HG03520 (cell line): ENCODE data around the gene LAPTM4A.

Experiments used
- ATAC-seq: cut with Tn5 transposase; IDR thresholded peaks from one replicate; pipeline ENCODE4 v1.9.1; 2021; ENCODE audit warnings: mild to moderate bottlenecking, moderate library complexity; ENCODE audit not compliant: unreplicated experiment

LAPTM4A gene

DNA sequence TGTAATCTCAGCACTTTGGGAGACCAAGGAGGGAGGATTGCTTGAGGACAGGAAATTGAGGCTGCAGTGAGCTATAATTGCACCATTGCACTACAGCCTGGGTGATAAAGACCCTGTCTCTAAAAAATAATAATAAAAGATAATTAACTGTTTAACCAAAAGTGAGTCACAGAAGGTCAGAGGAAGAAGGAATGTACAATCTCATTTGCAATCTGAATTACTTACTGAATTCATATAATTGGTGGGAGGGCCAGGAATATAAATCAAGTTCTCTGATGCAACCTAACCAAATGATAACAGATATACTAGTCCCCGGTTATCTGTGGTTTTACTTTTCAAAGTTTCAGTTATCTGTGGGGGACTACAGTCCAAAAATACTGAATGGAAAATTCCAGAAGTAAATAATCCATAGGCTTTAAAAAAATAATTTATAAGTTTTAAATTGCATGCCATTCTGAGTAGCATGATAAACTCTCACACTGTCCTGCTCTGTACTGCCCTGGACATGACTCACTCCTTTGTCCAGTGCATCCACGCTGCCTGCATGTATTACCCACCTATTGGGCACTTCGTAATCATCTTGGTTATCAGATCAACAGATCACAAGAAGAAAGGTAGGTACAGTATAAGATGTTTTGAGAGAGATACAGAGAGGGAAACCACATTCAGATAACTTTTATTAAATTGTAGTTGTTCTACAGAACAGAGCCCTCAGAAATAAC is 26.2 kb downstream of the LAPTM4A start:
- no peak for ATAC-seq

DNA sequence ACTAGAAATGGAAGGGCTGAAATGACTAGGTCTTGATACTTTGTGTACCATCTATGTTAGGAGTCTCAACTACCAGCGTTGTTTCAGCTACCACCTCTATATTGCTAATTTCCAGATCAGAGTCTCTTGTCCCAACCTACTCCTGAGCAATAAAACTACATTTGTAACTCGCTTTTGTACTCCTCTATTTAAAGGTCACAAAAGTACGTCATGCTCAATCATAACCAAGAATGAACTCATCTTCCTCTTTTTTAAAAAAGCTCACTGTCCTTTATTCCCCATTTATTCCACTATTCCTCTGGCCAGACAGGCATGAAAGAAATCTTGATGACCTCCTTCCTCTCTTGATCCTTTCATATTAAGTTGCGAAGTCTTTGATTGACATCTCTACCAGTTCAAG is 27.7 kb downstream of the LAPTM4A start:
- ATAC-seq: no peak

DNA sequence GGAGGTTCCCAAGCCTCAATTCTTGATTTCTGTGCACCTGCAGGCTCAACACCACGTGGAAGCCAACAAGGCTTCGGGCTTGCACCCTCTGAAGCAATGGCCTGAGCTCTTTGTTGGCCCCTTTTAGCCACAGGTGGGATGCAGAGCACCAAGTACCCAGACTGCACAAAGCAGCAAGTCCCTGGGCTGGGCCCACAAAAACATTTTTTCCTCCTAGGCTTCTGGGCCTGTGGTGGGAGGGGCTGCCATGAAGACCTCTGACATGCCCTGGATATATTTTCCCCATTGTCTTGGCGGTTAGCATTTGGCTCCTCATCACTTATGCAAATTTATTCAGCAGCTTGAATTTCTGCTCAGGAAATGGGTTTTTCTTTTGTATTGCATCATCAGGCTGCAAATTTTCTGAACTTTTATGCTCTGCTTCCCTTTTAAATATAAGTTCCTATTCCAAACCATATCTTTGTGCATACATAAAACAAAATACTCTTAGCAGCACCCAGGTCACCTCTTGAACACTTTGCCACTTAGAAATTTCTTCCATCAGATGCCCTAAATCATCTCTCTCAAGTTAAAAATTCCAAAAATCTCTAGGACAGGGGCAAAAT is 29.9 kb downstream of the LAPTM4A start:
- no peak for ATAC-seq

DNA sequence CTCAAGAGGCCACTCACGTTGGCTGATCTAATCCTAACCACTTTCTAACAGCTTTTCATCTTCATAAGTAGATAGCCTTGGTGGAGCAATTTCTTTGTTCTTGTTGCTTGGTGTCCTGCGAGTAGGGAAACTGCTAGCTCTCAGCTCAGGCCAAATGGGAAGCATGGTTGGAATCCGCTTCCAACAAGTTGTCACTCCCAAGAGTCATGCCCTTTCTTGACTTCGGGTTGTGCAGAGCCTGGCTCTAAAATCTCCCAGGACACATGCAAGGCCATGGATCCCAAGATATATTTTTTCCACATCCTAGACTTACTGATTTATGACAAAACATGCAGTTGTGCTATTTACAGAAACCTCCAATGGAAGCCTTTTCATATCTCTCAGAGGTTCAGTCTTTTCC is 31.7 kb downstream of the LAPTM4A start:
- ATAC-seq: no peak

DNA sequence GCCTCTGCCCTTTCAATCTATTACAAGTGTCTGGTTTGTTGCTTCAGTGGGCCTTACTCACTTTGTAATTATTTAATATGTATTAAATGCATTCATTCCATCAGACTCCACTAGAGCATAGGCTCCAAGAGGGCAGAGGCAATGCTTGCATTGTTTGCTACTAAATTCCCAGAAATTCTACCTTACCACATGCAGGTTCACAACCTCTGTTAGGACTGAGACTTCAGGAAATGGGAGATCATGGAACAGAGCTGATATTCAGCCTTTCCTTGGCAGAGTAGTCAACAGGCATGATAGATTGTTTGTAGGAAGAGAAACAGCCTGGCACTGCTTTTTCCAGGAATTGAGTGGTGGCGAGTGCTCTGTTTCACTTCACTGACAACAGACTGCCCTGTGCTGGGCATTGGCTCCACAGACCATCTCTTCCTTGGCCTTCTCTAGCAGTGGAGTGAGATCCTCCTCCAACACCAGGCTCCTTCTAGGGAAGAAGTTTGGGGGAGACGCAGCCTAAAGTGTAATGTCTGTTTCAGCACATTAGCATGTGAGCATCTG is 32.8 kb downstream of the LAPTM4A start:
- ATAC-seq: no peak

DNA sequence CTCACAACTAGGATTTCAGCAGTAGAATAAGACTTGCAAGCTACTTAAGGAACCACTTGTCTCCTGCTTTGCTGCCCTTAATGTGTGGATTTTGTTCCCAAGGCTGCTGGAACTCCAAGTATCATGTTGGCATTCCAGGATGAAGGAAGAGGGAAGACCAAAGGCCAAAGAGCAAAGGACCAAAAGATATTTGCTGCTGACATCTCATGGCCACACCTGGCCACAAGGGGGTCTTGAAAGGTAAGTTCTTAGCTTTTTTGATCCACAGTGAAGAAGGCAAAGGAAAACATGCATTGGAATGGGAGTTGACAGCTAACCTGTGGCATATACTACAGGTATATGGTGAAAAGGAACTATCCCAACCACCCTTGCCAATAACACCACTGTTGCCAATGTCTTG is 35.1 kb downstream of the LAPTM4A start:
- ATAC-seq: no peak

DNA sequence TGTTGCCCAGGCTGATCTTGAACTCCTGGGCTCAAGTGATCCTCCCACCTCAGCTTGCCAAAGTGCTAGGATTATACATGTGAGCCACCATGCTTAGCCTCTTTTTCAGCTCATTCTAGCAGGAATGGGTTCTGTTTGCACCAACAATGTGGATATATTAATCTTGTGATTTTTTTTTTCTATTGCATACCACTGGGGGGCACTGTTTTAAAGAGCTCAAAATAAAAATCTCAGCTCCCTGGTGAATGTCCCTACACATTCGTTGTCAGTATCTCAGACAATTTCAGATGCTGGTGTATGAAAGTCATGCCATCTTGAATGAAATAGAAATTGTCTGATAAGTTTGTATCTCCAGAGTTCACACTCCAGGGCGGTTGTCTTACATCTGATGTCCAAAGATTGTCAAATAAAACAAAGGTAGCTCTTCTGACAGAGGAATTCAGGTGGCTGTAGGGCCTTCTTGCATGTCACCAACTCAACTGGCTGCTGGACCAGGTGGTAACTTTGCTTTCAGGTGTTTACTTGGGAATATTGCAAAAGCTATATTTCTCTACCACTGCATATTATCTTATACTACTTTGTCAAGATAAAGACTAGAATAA is 35.8 kb downstream of the LAPTM4A start:
- ATAC-seq: no peak

DNA sequence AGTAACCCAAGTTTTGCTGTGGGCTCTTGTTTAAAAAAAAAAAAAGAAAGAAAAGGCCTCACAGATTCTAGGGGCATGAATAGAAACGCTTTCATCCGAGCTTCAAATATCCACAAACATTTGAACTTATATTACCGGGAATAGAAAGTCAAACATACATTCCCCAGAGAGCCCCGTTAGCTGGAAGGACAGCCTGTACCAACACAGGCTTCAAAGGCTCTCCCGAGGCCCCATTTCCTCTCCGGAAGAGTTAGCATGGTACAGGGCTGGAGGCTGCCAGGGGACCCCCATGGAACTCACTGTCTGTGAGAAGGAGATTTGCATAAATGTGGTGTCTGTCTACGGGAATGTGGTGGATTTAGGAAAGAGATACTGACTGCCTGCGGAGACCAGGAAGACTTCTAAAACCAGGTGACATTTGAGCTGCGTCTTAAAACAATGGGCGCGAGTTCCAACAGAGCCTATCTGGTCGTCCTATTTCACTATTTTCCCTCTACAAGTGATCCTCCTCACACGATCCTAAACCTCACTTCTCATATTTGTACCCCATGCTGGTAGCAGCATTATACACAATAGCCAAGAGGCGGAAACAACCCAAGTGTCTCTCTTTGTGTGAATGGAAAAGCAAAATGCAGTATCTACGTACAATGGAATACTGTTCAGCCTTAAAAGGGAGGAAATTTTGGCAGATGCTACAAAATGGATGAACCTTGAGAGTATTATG is 38.1 kb downstream of the LAPTM4A start:
- no peak for ATAC-seq

DNA sequence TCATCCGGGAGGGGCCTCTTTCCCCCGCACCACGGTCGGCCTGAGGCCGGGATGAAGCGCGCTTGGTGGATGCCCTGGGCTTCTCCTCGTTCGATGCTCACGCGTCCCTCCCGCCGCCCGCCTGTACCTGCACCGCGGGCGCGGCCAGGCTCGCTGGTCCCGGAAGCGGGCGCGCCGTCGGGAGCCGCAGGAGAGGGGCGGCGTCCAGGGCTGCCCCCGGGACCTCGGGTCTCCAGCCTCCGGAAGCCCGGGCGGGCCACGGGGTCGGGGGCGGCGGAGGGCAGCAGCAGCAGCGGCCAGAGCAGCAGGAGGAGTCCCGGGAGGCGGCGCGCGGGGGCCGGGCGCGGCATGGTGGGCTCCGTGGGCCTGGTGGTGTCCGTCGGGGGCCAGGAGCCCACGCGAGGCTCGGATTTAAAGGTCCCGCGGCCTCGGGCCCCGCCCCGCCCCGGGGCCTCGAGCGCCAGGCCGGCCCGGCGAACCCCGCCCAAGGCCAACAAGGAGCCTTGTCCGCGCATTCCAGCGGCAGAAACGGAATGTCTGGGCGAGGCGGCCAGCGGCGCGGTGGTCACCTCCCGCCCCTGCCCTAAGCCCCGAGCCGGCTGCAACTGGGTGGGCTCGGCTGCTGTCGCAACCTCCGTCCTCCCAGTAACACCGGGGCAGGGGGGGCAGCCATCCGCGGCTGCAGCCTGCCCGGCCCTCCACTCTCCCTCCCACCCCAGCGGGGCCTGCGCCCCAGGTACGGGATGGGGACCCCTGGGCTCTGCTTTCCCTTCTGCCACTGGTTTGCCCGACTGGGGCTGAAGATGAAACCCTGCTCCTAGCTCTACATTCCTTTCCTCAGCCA is 38.9 kb downstream of the LAPTM4A start, which contains the start of gene MATN3:
Gene MATN3, minus strand, starts transcription at position 387 of the 844 bp plus-strand sequence. Its CDS starts 37 bp downstream, at position 350.
- no peak for ATAC-seq

DNA sequence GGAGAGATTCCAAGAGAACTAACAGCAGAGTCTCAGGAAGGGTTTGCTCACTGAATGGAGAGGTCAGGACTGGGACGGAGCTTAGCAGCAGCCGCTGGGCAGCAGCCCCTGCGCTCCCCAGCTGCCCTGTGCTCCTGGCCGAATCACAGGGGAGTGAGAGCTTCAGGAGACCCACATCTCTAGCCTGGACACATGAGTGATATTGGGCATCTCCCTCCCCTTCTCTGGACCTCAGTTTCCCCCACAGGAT is 39.5 kb downstream of the LAPTM4A start:
- no peak for ATAC-seq

DNA sequence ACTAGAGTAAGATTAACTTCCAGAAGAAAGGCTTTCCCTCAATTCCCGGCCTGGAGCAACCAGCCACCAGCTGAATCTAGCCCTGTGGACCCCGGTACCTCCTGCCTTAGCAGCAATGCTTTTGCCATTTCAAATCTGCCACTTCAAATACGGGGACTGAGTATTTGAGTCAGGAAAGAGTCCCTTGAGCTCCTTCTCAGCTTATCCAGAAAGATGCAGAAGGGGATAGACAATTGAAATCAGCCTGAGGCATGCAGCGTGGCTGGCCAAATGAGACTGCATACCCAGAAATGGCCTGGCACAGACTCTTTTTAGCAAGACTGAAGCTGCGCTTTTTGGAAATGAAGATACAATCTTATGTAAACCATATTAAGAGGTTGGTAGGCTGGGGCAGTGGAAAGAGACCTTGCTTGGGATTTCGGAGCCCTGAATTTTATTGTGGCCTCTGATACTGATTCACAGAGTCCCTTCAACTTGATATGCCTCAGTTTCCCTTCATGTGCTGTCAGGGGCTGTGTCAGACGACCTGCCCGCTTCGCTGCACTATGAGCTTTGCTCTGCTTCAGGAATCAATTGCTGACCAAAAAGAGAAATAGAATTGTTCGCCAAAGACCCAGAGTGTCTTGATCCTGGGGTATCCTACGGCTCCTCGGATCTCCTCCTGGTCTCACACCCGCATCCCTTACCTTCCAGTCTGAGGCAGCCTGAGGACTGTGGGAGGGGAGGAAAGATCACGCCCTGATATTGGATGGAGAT is 40.0 kb downstream of the LAPTM4A start:
- no peak for ATAC-seq

DNA sequence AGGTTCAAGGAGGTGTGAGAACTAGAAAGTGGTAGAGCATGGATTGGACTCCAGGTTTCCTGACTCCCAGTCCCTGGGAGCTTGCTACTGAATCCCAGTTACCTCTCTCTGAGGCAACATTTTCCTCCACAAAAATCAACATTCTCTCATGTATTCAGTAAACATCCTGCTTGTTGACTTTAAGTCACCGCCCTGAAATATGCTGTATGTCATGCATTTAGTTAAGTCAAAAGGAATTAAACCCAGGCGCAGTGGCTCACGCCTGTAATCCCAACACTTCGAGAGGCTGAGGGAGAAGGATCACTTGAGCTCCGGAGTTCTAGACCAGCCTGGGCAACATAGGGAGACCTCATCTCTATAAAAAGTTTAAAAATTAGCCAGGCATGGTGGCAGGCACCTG is 42.7 kb downstream of the LAPTM4A start:
- ATAC-seq: no peak

DNA sequence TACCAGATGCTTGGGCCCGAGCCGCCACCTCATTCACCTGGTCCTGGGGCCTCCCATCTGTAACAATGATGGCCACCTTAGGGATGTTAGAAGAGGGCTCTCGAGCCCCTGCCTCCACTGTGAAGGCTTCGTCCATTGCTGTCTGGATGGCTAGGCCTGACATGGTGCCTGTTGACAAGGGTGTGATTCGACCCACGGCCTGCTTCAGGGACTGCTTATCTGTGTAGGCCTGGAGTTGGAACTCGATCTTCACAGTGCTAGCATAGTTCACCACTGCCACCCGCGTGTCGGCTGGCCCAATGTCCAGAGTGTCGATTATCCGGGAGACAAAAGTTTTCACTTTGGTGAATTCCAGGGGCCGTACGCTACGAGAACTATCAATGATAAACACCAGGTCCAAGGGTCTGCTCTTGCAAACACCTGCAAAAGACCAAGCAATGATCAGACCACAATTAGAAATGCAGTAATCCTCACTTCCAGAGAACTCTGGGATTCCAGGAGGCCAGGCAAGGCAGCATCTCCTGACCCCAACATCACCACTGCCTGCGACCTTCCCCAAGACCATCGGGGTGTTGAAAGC is 45.4 kb downstream of the LAPTM4A start:
- ATAC-seq: no peak

DNA sequence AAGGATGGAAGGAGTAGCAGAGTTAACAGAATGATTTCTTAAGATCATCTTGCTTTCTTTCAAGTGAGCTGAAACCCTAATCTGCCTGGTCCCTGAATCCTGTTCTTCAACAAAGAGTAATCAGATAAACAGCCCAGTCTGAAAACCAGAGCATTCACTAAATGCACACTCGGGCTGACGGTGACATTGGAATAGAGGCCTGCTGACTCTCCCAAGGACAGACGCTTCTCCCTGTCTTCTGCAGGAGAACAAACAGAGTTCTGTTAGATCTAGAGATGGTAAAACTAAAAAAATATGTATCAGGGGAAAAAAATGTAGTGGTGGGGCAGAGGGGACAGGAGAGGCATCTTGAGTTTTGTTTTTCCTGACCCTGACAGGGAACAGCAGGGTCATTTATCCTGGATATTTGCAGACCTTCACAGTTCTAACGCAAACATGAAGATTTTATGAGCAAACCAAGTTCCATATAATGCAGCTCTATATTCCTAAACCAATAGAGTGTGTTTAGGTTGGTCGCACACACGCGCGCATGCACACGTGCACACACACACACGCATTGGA is 46.3 kb downstream of the LAPTM4A start:
- no peak for ATAC-seq

DNA sequence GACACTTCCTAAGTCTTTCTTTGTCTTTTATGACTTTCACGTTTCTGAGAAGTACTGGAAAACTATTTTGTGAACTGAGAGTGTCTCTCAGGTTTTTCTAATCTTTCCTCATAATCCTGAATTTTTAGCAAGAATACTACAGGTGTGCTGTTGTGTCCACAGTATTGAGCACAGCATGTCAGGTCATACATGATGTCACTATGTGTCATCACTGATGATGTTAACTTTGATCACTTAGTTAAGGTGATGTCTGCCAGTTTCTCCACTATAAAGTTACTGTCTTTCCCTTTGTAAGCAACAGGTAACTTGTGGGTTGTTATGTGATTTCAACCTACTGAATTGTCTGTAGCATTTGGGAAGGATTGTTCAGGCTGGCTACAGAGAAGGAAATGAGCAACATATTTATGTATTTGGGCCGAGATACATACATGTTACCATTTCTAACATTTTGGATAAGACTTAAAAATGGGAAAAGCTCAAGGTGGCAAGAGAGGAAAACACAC is 50.0 kb downstream of the LAPTM4A start:
- no peak for ATAC-seq

DNA sequence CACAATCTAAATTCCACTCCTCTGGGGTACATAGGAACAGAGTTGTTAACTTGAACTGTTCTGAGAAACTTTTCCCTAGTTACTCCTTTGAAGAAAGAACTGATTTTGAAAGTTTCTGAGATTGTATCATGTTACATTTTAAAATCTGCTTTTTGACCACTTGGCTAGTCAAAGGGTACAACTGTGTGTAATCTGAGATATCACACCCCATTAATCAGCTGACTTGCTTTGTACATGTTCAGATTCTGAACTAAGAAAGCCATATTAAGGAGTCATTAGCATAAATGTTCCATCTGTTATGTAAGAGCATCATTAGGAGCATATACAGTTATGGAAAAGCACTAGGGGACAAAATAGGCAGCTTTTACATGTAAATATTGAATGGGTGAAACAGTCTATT is 57.7 kb downstream of the LAPTM4A start:
- no peak for ATAC-seq

DNA sequence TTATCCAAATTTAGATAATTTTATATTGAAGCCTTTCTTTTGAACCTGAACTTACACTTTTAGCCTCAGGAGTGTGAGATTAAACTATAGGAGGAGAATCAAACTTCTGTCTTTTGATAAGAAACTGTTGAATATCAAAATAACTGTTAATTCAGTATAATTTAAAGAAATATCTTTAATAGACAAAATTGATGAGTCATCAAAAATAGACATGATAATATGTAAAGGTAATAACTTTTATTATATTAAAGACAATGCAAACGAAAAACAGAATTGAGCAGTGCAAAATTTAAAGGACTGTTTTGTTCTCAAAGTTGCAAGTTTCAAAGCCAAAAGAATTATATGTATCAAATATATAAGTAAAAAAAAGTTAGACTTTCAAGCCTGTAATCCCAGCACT is 59.5 kb downstream of the LAPTM4A start:
- ATAC-seq: no peak

DNA sequence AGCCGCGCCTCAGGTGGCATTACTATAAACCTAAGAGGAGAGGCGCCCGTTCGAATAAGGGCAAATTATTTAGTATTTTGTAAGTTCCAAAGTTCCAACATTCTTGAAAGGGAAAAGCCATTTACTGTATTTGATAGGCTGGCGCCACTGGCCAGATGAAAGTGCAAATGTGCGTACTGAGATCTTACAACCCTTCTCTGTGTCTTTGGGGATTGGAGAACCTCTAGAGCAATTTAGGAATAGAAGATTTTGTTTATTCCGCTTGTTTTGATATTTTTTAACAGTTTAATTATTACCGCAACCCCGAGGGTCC is 61.1 kb downstream of the LAPTM4A start:
- no peak for ATAC-seq

DNA sequence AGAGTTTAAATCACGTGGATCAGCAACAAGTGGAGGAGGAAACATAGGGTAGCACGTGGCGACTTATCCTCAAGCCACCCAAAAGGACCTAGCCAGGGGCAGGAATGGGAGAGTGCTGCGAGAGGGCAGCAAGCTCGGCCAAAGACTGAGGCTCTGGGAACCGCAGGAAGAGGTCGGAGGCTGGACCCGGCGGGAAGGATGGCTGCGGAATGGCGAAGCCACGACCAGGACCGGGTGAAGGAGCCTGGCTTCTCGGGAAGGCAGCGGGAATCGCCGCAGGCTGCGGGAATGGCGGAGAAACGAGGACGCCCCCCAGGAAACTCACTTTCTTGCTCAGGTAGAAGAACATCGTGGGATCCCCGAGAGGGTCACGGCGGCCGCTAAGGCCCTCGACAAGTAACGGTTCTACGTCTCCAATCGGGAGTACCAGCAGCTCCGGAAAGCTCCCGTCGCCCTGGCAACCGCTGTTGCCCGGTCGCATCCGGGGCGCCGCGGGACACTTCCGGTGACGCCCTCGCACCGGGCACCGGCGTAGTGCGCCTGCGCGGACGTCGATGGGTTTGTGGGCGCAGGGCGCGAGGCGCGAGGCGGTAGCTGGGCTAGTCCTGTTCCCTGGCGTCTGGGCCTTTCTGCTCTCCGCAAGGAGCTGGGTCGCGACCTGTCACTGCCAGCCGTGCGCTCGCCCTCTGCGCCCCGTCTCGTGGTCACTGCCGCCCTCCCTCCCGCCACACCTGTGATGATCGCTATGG is 61.6 kb downstream of the LAPTM4A start, which contains the start of gene WDR35:
Gene WDR35, minus strand, starts transcription at position 439 of the 749 bp plus-strand sequence. Its CDS starts 90 bp downstream, at position 349.
- peak; percentile 91 for ATAC-seq
